Transverse colon (tissue), 4 donors: Measurements from ENCODE around the gene RYR3. TPM values are rescaled to one million over a fixed set of nuclear protein-coding genes. Genes with fewer than 3 reads are reported as not detected.

Source experiments
- DNase-seq: peaks from one replicate; pipeline ENCODE4 v3.0.0-alpha.2; 2019
- H3K27ac ChIP-seq, 4 donors: fragments of 200-600 bp; sonication (generic); 2 replicates each; pipeline ENCODE4 v1.5.1; 2016 to 2018; ENCODE audit warnings: inconsistent platforms in 4 of 4
- H3K27me3 ChIP-seq: fragments of 200-600 bp; sonication (generic); 2 replicates; pipeline ENCODE4 v1.5.1; 2017; ENCODE audit warnings: inconsistent platforms
- H3K36me3 ChIP-seq, 4 donors: fragments of 200-600 bp; sonication (generic); 2 replicates each; pipeline ENCODE4 v1.5.1; 2017 to 2019; ENCODE audit warnings: inconsistent platforms in 4 of 4
- H3K4me1 ChIP-seq, 4 donors: fragments of 200-600 bp; sonication (generic); 2 replicates each; pipeline ENCODE4 v1.5.1; 2017 to 2020; ENCODE audit warnings: inconsistent platforms in 4 of 4
- H3K4me3 ChIP-seq, 4 donors: fragments of 200-600 bp; sonication (generic); 1 replicate in 1 of 4; 2 replicates in 3 of 4; pipeline versions ENCODE4 v1.5.1 to v1.6.1; 2017 to 2019; ENCODE audit warnings: inconsistent platforms in 4 of 4
- H3K9me3 ChIP-seq, 2 donors: fragments of 200-600 bp; sonication (generic); 2 replicates each; pipeline ENCODE4 v1.5.1; 2017 to 2019; ENCODE audit warnings: inconsistent platforms in 2 of 2
- EP300 ChIP-seq: sonication (generic); formaldehyde crosslinking; IDR thresholded peaks from one replicate; pipeline ENCODE4 v1.6.1; 2017; ENCODE audit warnings: antibody characterized with exemption, low read depth
- POLR2A ChIP-seq: fragments of 450-650 bp; IDR thresholded peaks from one replicate; pipeline ENCODE4 v1.6.1; 2016; ENCODE audit warnings: antibody characterized with exemption, mild to moderate bottlenecking, moderate library complexity
- POLR2AphosphoS5 ChIP-seq, 3 donors: sonication (generic); formaldehyde crosslinking; IDR thresholded peaks; one replicate each; pipeline ENCODE4 v1.6.1; 2016; ENCODE audit warnings: antibody characterized with exemption in 3 of 3
- WGBS, 2 donors: methylation state at CpG; one replicate each; pipeline ENCODE4 v1.1.5; 2018; ENCODE audit warnings: low coverage in 1 of 2; 5-methylcytosine and 5-hydroxymethylcytosine counted together
- in situ Hi-C, 4 donors: fragments of 200-750 bp; cut with MboI; loops; one replicate each; pipeline versions ENCODE4 v1.15.0 to v1.15.1; 2017; ENCODE audit warnings: low sequenced_read_pairs in 3 of 4, low pct_ligation_motif_present in 1 of 4, low pct_unique_long_range_greater_than_20kb in 1 of 4
- intact Hi-C: fragments of 100-400 bp; cut with DNase I; formaldehyde crosslinking; loops from one replicate; pipeline ENCODE4 v1.15.1; 2023; ENCODE audit warnings: low total_unique reads
- total RNA-seq, 4 donors: library from RNA; depleted of rRNA; stranded (reverse); fragments of >200 nt; gene quantifications; one replicate each; pipeline ENCODE4 v1.1.0, GENCODE V29; 2016
- TF ChIP-seq, protein P1 (sequence below), 5 experiments: fragments of 200-600 bp in 3 of 5; fragments of 450-650 bp in 2 of 5; sonication (generic) in 3 of 5; IDR thresholded peaks; 1 replicate in 2 of 5; 2 replicates in 3 of 5; pipeline ENCODE4 v1.5.1; 2016 to 2017; ENCODE audit warnings: antibody characterized with exemption in 5 of 5, inconsistent platforms in 3 of 5, mild to moderate bottlenecking in 2 of 5, moderate library complexity in 1 of 5

RYR3 gene
- total RNA-seq, 4 donors from 2014 or later = 0.96 to 9.7 (median 5.4) TPM

GRCh38 chr15:33430577-33430976, 119.8 kb downstream of the RYR3 start:
- intact Hi-C loops = no loop called here
- no peak for DNase-seq
- Histone ChIP-seq H3K27me3 (no peaks in the 10 kb centered on the region), H3K9me3 (no peaks in the 10 kb centered on the region), H3K4me1 (no peaks in the 10 kb centered on the region), H3K36me3 (no peaks in the 10 kb centered on the region), H3K4me3 (no peak overlapping the region), H3K27ac (no peak overlapping the region)
- 64 to 72% methylated on average over 4 to 5 of the region's 5 CpGs for WGBS, 2 donors
- no peak for TF ChIP-seq POLR2A
- no peak for TF ChIP-seq EP300
- TF ChIP-seq, protein P1, sequence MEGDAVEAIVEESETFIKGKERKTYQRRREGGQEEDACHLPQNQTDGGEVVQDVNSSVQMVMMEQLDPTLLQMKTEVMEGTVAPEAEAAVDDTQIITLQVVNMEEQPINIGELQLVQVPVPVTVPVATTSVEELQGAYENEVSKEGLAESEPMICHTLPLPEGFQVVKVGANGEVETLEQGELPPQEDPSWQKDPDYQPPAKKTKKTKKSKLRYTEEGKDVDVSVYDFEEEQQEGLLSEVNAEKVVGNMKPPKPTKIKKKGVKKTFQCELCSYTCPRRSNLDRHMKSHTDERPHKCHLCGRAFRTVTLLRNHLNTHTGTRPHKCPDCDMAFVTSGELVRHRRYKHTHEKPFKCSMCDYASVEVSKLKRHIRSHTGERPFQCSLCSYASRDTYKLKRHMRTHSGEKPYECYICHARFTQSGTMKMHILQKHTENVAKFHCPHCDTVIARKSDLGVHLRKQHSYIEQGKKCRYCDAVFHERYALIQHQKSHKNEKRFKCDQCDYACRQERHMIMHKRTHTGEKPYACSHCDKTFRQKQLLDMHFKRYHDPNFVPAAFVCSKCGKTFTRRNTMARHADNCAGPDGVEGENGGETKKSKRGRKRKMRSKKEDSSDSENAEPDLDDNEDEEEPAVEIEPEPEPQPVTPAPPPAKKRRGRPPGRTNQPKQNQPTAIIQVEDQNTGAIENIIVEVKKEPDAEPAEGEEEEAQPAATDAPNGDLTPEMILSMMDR (IDR thresholded peaks at IDR 0.05) = no peak
- no peak for TF ChIP-seq POLR2AphosphoS5 (IDR thresholded peaks at IDR 0.05)
- in situ Hi-C loops = no loop called here

GRCh38 chr15:33433821-33434220, 123.1 kb downstream of the RYR3 start:
- no peak for DNase-seq
- Histone ChIP-seq H3K27me3 (no peaks in the 10 kb centered on the region), H3K4me3 (no peak overlapping the region), H3K27ac (no peak overlapping the region), H3K4me1 (no peaks in the 10 kb centered on the region), H3K36me3 (no peaks in the 10 kb centered on the region), H3K9me3 (no peaks in the 10 kb centered on the region)
- TF ChIP-seq, protein P1 (IDR thresholded peaks at IDR 0.05) = no peak
- no peak for TF ChIP-seq POLR2AphosphoS5 (IDR thresholded peaks at IDR 0.05)
- TF ChIP-seq POLR2A = no peak
- in situ Hi-C loops (no loop called here), intact Hi-C loops (no loop called here)

- no peaks in the 10 kb centered on the region for H3K9me3 ChIP-seq
- no peak for TF ChIP-seq EP300
- TF ChIP-seq, protein P1 (IDR thresholded peaks at IDR 0.05) = no peak
- TF ChIP-seq POLR2AphosphoS5 (IDR thresholded peaks at IDR 0.05) = no peak
- no peak for TF ChIP-seq POLR2A
- DNase-seq = no peak
- no peaks in the 10 kb centered on the region for H3K27me3 ChIP-seq
- no peaks in the 10 kb centered on the region for H3K4me1 ChIP-seq
- 87 to 94% methylated on average over 3 of the region's 3 CpGs for WGBS, 2 donors
- in situ Hi-C loops (no loop called here), intact Hi-C loops (no loop called here)
- no peak overlapping the region for H3K4me3 ChIP-seq
- H3K27ac ChIP-seq = no peak overlapping the region
- H3K36me3 ChIP-seq = no peaks in the 10 kb centered on the region
Measured at GRCh38 chr15:33438396-33438795, 127.6 kb downstream of the RYR3 start.

DNA sequence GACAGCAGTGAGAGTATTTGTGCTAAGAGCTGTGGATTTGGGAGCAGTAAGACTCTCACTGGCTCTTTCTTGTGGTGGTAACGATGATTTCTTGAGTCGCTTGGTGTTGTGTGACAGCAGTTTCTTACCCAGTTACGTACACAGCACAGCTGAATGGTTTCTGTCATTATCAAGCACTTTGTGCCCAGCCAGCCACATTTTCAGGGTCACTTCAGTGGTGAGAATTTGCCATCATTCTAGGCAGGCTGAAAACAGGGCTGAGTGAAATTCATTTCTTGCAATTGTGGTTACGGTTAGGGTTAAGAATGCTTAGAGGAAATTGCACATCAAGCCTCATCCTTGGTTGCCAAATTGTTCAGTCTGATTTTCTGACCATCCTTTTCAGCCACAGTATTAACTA, 130.1 kb downstream of the RYR3 start:
- intact Hi-C loops (no loop called here), in situ Hi-C loops (no loop called here)
- H3K4me3 ChIP-seq = no peak overlapping the region
- no peak for TF ChIP-seq POLR2AphosphoS5 (IDR thresholded peaks at IDR 0.05)
- TF ChIP-seq POLR2A = no peak
- TF ChIP-seq, protein P1 (IDR thresholded peaks at IDR 0.05) = no peak
- TF ChIP-seq EP300 = no peak
- H3K27me3 ChIP-seq = no peaks in the 10 kb centered on the region
- no peaks in the 10 kb centered on the region for H3K4me1 ChIP-seq
- WGBS, 2 donors = 82 to 90% methylated on average over 3 to 4 of the region's 4 CpGs
- no peaks in the 10 kb centered on the region for H3K36me3 ChIP-seq
- H3K27ac ChIP-seq = no peak overlapping the region
- no peaks in the 10 kb centered on the region for H3K9me3 ChIP-seq
- no peak for DNase-seq
